Activated naive CD8-positive, alpha-beta T cell (primary cell): ENCODE data around the gene LARP6.
A peak's percentile ranks its signal among the peaks of the same experiment; 100 is the strongest.
"Not testable (repeated sequence)": the region's sequence is repeated elsewhere in the genome, so short reads cannot be mapped to it uniquely, and the experiment has no call there.

ENCODE experiments used
- H3K27ac Mint-ChIP-seq: one replicate; pipeline ENCODE4 v1.8.0; 2021; ENCODE audit warnings: mixed read lengths
- H3K27me3 Mint-ChIP-seq: one replicate; pipeline ENCODE4 v1.8.0; 2021; ENCODE audit warnings: mixed read lengths
- H3K36me3 Mint-ChIP-seq: one replicate; pipeline ENCODE4 v1.8.0; 2021; ENCODE audit warnings: mixed read lengths
- H3K4me1 Mint-ChIP-seq: one replicate; pipeline ENCODE4 v1.8.0; 2021; ENCODE audit warnings: low read depth, mixed read lengths
- H3K4me3 Mint-ChIP-seq: one replicate; pipeline ENCODE4 v1.8.0; 2021; ENCODE audit warnings: mild to moderate bottlenecking, mixed read lengths
- H3K9me3 Mint-ChIP-seq: one replicate; pipeline ENCODE4 v1.8.0; 2021; ENCODE audit warnings: low read depth, mixed read lengths

LARP6 gene

DNA sequence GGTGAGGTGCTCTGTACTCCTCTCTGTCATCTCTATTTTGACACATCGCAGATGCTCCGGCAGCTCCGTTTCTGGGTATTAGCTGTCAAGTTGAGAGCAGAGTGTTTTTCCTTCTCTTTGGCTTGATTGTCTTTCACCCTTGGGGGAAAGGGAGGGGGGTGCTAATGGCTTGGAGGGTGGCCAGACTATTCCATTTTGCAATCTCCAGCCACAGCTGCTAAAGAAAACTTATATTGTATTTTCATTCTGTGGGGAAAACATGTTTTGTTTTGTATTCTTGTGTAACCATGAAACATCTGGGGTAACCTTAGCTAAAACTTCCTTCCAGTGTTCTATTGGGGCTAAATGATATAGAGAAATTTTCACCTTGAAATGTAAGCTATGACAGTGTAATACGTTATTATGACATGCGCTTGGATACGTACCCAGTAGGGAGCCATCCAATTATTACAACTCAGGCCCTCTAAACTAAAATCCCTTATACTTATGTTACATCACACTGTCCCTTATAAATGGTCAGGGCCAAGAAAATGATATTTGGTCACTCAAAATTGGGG, 14.0 kb upstream of the LARP6 start:
- peaks cover 3% of the 10 kb centered on the region for H3K27me3 Mint-ChIP-seq
- no peaks in the 10 kb centered on the region for H3K9me3 Mint-ChIP-seq
- H3K27ac Mint-ChIP-seq = no peak overlapping the region
- no peak overlapping the region for H3K4me3 Mint-ChIP-seq
- no peaks in the 10 kb centered on the region for H3K36me3 Mint-ChIP-seq
- no peaks in the 10 kb centered on the region for H3K4me1 Mint-ChIP-seq

DNA sequence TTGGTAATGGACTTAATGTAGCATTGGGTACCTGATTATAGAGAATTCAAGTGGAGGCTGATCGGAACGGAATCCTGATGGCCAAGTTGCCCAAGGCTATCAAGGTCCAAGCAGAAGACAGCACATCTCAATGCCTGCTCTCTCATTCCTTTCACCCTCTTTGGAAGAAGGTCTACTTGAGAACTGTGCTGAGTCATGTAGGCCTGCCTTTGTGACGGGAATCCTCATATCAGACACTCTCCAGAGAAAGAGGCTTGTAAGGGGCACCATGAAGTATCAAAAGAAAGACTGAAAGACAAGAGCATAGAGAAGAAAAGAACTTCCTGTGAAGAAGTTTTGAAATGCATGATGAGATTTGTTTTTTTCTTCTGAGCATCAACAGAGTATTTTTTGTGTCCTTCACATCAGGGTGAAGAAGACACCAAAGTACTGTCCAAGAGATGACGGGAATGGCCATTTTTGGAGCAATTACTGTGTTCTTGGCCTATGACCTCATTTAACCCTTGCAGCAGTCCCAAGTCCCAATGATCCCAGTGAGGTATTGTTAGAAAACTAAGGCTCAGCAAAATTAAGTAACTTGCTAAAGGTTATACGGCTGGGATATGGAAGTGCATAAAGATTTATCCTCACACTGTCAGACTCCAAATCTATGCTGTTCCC, 13.2 kb upstream of the LARP6 start:
- H3K27me3 Mint-ChIP-seq = peaks cover 3% of the 10 kb centered on the region
- H3K27ac Mint-ChIP-seq = no peak overlapping the region
- no peaks in the 10 kb centered on the region for H3K9me3 Mint-ChIP-seq
- H3K36me3 Mint-ChIP-seq = no peaks in the 10 kb centered on the region
- H3K4me1 Mint-ChIP-seq = no peaks in the 10 kb centered on the region
- H3K4me3 Mint-ChIP-seq = no peak overlapping the region

DNA sequence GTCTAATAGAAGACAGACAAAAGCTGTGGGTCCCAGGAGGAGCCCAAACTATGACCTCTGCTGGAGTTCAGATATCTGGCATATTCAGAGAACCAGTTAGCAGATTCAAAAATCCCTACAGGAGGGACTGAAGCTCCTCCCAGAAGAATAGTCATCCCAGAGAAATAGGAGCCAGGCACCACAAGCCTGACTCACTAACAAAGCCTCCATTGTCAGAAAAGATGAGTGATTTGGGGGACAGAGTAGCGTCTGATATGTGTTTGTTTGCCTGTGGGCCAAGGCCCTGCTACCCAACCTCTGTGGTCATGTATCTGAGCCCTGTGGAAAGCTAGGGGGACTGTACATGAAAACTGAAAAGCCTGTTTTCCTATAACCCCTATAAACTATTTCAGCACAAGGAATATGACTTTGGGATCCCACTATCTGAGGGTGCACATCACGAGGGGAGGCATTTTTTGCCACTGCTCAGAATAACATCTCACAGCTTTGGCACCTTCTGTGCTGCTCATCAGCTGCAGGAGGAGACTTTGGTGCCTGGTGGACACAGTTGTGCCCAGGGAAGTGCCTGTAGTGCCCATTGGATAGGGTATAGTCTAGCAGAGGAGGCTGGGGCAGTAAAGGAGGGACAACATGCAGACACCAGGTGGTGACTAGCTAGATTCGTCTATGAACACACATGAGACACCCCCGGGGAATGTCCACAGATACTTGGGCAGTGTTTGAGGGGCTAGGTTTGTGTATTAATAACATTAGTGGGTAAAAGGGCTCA, 9.7 kb upstream of the LARP6 start:
- no peaks in the 10 kb centered on the region for H3K9me3 Mint-ChIP-seq
- H3K4me3 Mint-ChIP-seq = no peak overlapping the region
- no peaks in the 10 kb centered on the region for H3K36me3 Mint-ChIP-seq
- no peaks in the 10 kb centered on the region for H3K4me1 Mint-ChIP-seq
- H3K27me3 Mint-ChIP-seq = peaks cover 5% of the 10 kb centered on the region
- no peak overlapping the region for H3K27ac Mint-ChIP-seq

DNA sequence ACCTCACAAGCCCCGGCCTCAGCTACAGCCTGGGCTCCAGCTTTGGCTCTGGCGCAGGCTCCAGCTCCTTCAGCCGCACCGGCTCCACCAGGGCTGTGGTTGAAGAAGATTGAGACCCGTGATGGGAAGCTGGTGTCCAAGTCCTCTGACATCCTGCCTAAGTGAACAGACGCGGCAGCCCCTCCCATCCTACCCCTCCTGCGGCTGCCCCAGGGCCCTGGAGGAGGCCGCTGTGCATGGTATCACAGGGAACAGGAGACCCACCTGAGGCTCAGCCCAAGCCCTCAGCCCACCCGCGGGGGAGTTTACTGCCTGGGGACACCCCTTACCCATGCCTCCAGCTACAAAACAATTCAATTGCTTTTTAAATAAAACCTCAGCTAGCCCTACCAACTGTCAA, 6.0 kb upstream of the LARP6 start:
- Mint-ChIP-seq H3K36me3 (no peaks in the 10 kb centered on the region), H3K4me3 (no peak overlapping the region), H3K27ac (no peak overlapping the region), H3K9me3 (no peaks in the 10 kb centered on the region), H3K27me3 (peaks cover 7% of the 10 kb centered on the region), H3K4me1 (no peaks in the 10 kb centered on the region)

DNA sequence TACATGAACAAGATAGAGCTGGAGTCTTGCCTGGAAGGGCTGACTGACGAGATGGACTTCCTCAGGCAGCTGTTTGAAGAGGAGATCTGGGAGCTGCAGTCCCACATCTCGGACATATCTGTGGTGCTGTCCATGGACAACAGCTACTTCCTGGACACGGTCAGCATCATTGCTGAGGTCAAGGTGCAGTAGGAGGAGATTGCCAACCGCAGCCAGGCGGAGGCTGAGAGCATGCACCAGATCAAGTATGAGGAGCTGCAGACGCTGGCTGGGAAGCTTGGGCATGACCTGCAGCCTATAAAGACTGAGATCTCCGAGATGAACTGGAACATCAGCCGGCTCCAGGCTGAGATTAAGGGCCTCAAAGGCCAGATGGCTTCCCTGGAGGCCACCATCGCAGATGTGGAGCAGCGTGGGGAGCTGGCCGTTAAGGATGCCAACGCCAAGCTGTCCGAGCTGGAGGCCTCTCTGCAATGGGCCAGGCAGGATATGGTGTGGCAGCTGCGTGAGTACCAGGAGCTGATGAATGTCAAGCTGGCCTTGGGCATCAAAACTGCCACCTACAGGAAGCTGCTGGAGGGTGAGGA, 5.5 kb upstream of the LARP6 start:
- H3K9me3 Mint-ChIP-seq = no peaks in the 10 kb centered on the region
- peaks cover 11% of the 10 kb centered on the region for H3K27me3 Mint-ChIP-seq
- peaks cover 4% of the 10 kb centered on the region for H3K4me1 Mint-ChIP-seq
- H3K36me3 Mint-ChIP-seq = no peaks in the 10 kb centered on the region
- no peak overlapping the region for H3K27ac Mint-ChIP-seq
- no peak overlapping the region for H3K4me3 Mint-ChIP-seq

DNA sequence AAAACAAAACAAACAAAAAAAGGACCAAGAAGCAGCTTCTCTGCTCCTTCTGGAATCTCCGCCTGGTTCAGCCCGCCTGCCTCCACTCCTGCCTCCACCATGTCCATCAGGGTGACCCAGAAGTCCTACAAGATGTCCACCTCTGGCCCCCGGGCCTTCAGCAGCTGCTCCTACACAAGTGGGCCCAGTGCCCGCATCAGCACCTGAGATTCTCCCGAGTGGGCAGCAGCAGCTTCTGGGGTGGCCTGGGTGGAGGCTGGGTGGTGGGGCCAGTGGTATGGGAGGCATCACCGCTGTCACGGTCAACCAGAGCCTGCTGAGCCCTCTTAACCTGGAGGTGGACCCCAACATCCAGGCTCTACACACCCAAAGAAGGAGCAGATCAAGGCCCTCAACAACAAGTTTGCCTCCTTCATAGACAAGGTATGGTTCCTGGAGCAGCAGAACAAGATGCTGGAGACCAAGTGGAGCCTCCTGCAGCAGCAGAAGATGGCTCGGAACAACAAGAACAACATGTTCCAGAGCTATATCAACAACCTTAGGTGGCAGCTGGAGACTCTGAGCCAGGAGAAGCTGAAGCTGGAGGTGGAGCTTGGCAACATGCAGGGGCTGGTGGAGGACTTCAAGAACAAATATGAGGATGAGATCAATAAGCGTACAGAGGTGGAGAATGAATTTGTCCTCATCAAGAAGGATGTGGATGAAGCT, 4.8 kb upstream of the LARP6 start:
- not testable (repeated sequence) for H3K4me1 Mint-ChIP-seq, H3K9me3 Mint-ChIP-seq, H3K4me3 Mint-ChIP-seq, H3K27ac Mint-ChIP-seq, H3K36me3 Mint-ChIP-seq
- peaks cover 13% of the 10 kb centered on the region for H3K27me3 Mint-ChIP-seq

DNA sequence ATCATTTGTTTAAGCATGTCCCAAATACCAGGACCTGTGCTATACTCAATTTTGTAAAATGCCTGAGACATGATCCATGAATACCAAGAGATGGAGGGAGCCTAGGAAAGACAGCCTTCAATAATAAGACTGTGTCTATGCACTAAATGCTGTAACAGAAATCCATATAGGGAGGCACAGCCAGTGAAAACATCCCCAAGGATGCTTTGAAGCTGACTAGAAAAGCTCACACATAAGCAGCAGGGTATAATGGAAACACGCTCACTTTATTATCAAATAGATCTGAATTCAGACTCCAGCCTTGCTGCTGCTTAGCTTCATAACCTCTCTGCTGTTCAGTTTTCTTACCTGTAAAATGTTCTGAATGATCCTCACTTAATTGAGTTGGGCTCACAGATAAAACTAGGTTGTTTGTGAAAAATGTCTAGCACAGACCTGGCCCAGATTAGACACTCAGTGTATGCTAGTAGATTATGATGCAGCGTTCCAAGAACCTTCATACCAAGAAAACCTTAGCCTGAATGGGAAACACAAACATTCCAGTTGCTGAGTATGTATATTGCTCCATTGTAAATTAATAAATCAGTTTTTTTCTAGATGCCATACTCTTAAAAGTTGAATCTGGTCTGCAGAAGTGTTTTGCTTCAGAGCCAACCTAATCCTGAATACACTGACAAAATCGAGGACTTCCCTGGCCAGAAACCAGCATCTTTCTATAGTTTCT, 3.8 kb upstream of the LARP6 start:
- H3K36me3 Mint-ChIP-seq = no peaks in the 10 kb centered on the region
- H3K4me1 Mint-ChIP-seq = peaks cover 6% of the 10 kb centered on the region
- no peaks in the 10 kb centered on the region for H3K9me3 Mint-ChIP-seq
- no peak overlapping the region for H3K4me3 Mint-ChIP-seq
- H3K27me3 Mint-ChIP-seq = peaks cover 13% of the 10 kb centered on the region
- no peak overlapping the region for H3K27ac Mint-ChIP-seq

DNA sequence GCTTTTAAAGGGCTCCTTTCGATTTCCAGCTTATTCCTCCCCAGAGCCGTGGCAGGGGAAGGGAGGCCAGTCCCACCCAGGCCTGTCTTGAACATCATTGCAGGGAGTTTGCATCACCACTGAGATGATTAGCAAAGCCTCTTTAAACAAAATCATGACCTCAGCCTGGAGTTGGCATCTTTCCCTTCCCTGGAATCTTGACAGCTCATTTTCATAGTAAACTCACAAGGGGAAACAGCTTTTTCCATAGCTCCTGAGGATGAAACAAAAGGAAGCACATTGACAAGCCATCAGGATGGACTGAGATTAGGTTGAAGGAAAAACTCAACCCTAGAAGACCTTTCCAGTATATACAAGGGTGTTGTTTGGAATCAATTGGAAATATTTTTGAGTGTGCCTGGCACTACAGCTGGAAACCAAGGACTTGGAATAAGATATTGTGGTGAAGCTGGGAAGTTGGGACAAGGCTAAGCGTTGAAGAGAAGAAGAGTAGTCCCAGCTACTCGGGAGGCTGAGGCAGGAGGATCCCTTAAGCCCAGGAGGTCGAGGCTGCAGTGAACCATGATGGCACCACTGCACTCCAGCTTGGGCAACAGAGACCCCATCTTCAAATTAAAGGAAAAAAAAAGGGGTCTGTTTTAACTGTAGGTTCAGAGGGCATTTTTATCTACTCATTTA, 3.1 kb upstream of the LARP6 start:
- no peaks in the 10 kb centered on the region for H3K9me3 Mint-ChIP-seq

DNA sequence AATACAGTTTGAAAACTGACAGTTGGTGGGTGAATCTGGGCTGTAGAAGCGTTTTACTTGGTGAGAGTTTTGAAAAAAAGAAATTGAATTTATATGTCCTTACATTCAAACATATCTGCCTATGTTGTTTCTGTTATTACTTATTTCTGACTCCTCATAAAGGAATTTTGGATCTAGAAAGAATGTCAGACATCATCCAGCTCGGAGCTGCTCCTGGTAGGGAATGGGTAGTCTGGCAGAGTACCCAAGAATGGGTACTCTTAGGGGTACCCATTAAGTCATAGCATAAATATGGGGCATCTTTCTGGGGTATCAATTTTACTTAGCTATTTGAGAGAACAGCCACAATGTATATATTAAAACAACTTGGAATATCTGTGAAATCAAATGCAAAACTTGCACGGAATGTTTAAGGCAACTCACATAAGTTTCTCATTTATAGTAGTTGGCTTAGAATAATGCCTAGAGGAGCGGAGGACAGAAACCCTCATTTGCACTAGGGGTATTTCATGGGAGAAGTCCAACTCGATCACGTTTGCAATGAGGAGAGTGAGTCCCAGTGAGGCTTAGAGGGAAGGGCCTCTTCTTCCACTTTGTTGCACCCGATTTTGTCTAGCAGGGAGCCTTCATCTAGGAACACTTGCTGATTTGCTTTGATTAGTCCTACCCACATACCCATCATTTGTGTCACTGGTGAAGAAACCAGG, 2.4 kb upstream of the LARP6 start:
- peaks cover 6% of the 10 kb centered on the region for H3K4me1 Mint-ChIP-seq
- peaks cover 21% of the 10 kb centered on the region for H3K27me3 Mint-ChIP-seq
- H3K27ac Mint-ChIP-seq = no peak overlapping the region
- no peaks in the 10 kb centered on the region for H3K9me3 Mint-ChIP-seq
- no peak overlapping the region for H3K4me3 Mint-ChIP-seq
- no peaks in the 10 kb centered on the region for H3K36me3 Mint-ChIP-seq

More for the DNA sequence above, 3.1 kb upstream of the LARP6 start:
- Mint-ChIP-seq H3K4me1 (peaks cover 6% of the 10 kb centered on the region), H3K36me3 (no peaks in the 10 kb centered on the region), H3K27ac (no peak overlapping the region), H3K4me3 (no peak overlapping the region), H3K27me3 (peaks cover 16% of the 10 kb centered on the region)

DNA sequence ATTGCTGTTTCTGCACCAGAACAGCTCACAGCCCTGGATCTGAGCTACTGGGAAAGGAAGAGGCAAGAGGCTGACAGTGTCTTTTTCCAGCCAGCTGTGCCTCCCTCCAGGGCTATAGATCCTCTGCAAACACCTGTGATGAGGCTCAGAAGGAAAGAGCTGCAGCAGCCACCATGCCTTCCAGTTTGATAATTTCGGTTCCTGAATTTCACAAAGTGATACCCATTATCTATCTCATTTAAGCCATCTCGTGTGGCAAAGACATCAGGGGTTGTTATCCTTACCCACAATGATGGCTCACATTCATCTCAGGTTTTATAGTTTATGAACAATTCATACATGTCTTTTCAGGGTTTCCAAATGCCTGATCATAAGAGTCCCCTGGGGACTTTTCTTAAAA, 1.8 kb upstream of the LARP6 start:
- H3K4me1 Mint-ChIP-seq = peaks cover 6% of the 10 kb centered on the region
- H3K4me3 Mint-ChIP-seq = no peak overlapping the region
- no peaks in the 10 kb centered on the region for H3K36me3 Mint-ChIP-seq
- H3K27me3 Mint-ChIP-seq = peaks cover 24% of the 10 kb centered on the region
- H3K9me3 Mint-ChIP-seq = no peaks in the 10 kb centered on the region
- H3K27ac Mint-ChIP-seq = no peak overlapping the region

DNA sequence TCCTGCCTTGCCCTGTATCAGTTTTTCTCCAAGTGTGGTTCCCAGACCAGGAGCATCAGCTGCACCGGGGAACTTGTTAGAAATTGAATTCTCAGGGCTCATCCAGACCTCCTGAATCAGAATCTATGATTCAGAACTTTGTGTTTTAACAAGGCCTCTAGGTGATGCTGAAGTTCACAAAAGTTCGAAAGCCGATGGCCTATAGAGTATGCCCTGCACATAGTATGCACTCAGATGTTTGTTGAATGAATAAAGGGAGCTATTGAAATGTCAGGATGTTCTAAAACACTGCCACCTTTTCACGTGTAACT, 664 bp upstream of the LARP6 start:
- Mint-ChIP-seq H3K9me3 (no peaks in the 10 kb centered on the region), H3K36me3 (no peaks in the 10 kb centered on the region), H3K27ac (no peak overlapping the region), H3K27me3 (peaks cover 29% of the 10 kb centered on the region), H3K4me3 (peak overlapping the region; percentile 89), H3K4me1 (peaks cover 6% of the 10 kb centered on the region)

DNA sequence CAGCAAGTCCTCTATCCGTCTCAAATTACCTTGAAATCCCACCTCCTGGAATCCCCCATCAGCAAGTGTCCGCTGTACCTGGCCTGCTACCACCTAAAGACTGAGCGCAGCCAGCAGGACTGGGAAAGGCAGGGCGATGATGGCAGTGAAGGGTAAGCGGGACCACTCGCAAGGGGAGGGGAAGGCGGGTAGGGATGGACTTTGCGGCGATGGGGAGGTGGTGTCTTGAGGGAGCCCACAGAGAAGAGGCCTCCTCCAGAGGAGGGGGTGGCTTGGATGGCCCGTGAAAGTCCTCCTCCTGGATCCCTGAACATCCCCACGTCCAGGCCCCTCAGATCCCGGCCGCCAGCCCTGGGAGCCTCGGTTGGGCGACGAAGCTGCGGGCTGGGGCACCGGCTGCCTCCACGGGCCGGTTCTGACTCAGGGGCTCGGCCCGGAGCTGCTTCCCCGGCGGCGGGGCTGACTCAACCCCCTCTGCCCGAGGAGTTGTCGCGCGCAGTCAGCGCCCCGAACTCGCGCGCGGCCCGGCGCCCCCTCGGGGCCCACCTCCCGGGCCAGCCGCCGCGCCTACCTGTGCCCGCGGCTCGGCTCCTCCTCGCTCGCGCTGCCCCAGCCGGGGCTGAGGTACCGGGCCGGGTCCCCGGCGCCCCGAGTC, 512 bp downstream of the LARP6 start:
- Mint-ChIP-seq H3K9me3 (no peaks in the 10 kb centered on the region), H3K4me3 (peak overlapping the region; percentile 71), H3K4me1 (peaks cover 6% of the 10 kb centered on the region), H3K36me3 (no peaks in the 10 kb centered on the region), H3K27ac (no peak overlapping the region), H3K27me3 (peaks cover 29% of the 10 kb centered on the region)

DNA sequence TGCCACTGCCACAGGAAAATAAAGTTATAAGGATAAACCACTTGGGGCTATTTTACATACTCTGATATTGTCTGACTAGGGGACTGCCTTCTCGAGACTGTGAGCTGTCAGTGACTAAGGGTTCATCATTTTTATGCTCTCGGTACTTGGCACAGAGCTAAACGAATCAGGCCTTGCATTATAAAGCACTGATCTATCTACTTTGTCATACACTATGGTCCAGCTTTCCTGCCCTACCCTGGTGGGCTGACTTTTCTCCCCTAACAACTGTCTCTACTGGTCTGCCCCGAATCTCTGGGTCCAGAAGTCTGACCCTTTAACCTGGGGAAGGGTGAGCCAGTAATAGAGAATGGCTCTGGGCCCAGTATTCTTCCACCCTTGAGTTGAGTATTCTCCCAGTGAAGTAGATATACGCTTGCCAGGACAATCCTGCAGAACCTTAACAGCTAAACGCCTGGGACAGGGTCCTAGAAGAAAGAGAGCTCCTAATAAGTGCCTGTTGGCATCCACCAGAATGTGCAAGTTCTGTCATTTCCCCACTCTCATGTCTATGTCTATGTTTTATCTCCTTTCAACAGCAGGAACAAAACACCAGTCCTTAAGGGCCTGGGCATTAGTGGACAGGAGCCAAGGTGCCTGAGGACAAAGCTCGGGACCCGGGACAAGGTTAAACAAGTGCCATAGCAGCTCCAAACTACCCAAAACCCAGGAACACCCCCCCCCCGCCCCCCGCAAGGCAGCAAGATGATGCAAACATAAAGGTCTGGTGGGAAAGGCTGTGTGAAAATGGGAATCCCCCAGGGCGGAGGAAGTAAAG, 1.2 kb downstream of the LARP6 start:
- Mint-ChIP-seq H3K9me3 (no peaks in the 10 kb centered on the region), H3K27me3 (peaks cover 35% of the 10 kb centered on the region), H3K27ac (no peak overlapping the region), H3K4me1 (peaks cover 6% of the 10 kb centered on the region), H3K36me3 (no peaks in the 10 kb centered on the region), H3K4me3 (peak overlapping the region; percentile 71)
